Psoas muscle (tissue), 8 donors: ENCODE measurements around the gene PDLIM3. TPM values are rescaled to one million over a fixed set of nuclear protein-coding genes. Genes with fewer than 3 reads are reported as not detected.
A peak's percentile ranks its signal among the peaks of the same experiment; 100 is the strongest.
"Not testable (repeated sequence)": the region's sequence is repeated elsewhere in the genome, so short reads cannot be mapped to it uniquely, and the experiment has no call there.

Experiments used
- ATAC-seq, 4 donors: fragments of 200-7000 bp; cut with Tn5 transposase; one replicate each; pipeline ENCODE4 v1.9.1; 2020; ENCODE audit warnings: moderate library complexity in 3 of 4, mild to moderate bottlenecking in 2 of 4
- DNase-seq, 2 donors: peaks; one replicate each; pipeline ENCODE4 v3.0.0-alpha.2; 2020
- H3K27ac ChIP-seq: fragments of 200-600 bp; one replicate; pipeline ENCODE4 v1.8.0; 2022
- H3K27me3 ChIP-seq, 3 donors: fragments of 200-600 bp in 1 of 3; one replicate each; pipeline versions ENCODE4 v1.6.1 to v1.8.0; 2013 to 2022; ENCODE audit warnings: low read length in 2 of 3, mild to moderate bottlenecking in 2 of 3, moderate library complexity in 1 of 3; ENCODE audit not compliant: insufficient read depth in 3 of 3
- H3K36me3 ChIP-seq, 2 donors: fragments of 200-600 bp in 1 of 2; one replicate each; pipeline versions ENCODE4 v1.6.1 to v1.8.0; 2013 to 2022; ENCODE audit warnings: low read depth in 1 of 2, mild to moderate bottlenecking in 1 of 2, moderate library complexity in 1 of 2; ENCODE audit not compliant: insufficient read depth in 1 of 2
- H3K4me1 ChIP-seq: fragments of 200-600 bp; one replicate; pipeline ENCODE4 v1.8.0; 2022
- H3K4me3 ChIP-seq: fragments of 200-600 bp; one replicate; pipeline ENCODE4 v1.8.0; 2022; ENCODE audit warnings: mild to moderate bottlenecking
- H3K9me3 ChIP-seq: fragments of 200-600 bp; one replicate; pipeline ENCODE4 v1.8.0; 2022
- WGBS, 3 donors: extraction: QIAGEN DNeasy Blood & Tissue Kit; methylation state at CpG; one replicate each; pipeline versions ENCODE4 v1.1.6 to v1.1.7; 2013; 5-methylcytosine and 5-hydroxymethylcytosine counted together
- intact Hi-C, 2 donors: fragments of 100-400 bp; cut with DNase I; formaldehyde crosslinking; loops; one replicate each; pipeline versions ENCODE4 v1.11.0 to v1.14.2; 2022
- polyA plus RNA-seq, 3 donors: library from polyadenylated mRNA; stranded (reverse); fragments of 200-250 nt; gene quantifications; one replicate each; pipeline ENCODE4 v1.2.3, GENCODE V29; 2013
- total RNA-seq, 4 donors: library from RNA; stranded (reverse); fragmentation: NEBNext Ultra II Directional in 2 of 4; extraction: Animal tissue kit (Norgen Biotek cat#: 25700) in 2 of 4; gene quantifications; one replicate each; pipeline versions ENCODE4 v1.2.1 to v1.2.4, GENCODE V29; 2021 to 2023
- TF ChIP-seq, protein P1 (sequence below): fragments of 200-600 bp; IDR thresholded peaks from one replicate; pipeline ENCODE4 v1.8.0; 2022; ENCODE audit warnings: antibody characterized with exemption
- donor health status: healthy with polysubstance abuse.
- donor health status: DM: no; HTN: no; CAD: no; lungs with moderate emphysema.
- donor health status: Bipolar disorder and iron deficiency.
- donor health status: healthy.
- donor health status: DM: yes; HTN: yes; CAD: no.
- donor health status: DM: no; HTN: no; CAD: no.
- donor health status: DM: no; HTN: no; CAD: no.
- donor health status: DM: yes; HTN: yes; CAD: no.

Gene PDLIM3
- total and polyA plus RNA-seq, 7 donors: 703 to 5,341 (median 2,718) TPM

DNA sequence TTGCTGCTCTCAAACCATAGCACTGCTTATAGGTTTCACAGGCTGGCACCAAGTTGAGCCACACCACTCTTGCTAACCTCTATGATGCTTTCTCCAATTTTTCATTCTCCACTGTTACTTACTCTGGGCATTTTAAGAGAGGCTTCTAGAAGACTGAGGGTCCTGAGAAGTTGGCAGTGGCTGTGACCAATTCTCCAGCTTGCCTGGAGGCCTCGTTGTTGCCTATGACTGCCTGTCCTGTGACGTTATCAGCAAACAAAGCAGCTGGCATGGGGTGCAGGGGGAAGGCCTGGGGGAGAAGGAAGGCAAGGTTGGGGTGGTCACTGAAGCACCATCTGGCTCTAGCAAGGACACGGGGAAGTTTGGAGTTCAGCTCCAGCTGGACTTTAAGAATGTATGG is 30.4 kb upstream of the PDLIM3 start:
- WGBS, 3 donors: 43 to 76% (median 61%) methylated on average over 3 of the region's 3 CpGs
- no peak for ATAC-seq
- Histone ChIP-seq H3K4me1 (peaks cover 41% of the 10 kb centered on the region), H3K9me3 (no peaks in the 10 kb centered on the region), H3K4me3 (no peak overlapping the region), H3K36me3 (no peaks in the 10 kb centered on the region), H3K27me3 (no peaks in the 10 kb centered on the region), H3K27ac (peak overlapping the region; percentile 97)
- no peak for DNase-seq
- TF ChIP-seq, protein P1, sequence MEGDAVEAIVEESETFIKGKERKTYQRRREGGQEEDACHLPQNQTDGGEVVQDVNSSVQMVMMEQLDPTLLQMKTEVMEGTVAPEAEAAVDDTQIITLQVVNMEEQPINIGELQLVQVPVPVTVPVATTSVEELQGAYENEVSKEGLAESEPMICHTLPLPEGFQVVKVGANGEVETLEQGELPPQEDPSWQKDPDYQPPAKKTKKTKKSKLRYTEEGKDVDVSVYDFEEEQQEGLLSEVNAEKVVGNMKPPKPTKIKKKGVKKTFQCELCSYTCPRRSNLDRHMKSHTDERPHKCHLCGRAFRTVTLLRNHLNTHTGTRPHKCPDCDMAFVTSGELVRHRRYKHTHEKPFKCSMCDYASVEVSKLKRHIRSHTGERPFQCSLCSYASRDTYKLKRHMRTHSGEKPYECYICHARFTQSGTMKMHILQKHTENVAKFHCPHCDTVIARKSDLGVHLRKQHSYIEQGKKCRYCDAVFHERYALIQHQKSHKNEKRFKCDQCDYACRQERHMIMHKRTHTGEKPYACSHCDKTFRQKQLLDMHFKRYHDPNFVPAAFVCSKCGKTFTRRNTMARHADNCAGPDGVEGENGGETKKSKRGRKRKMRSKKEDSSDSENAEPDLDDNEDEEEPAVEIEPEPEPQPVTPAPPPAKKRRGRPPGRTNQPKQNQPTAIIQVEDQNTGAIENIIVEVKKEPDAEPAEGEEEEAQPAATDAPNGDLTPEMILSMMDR: no peak
- intact Hi-C loops: no loop called here

GRCh38 chr4:185564349-185564748 is 29.0 kb upstream of the PDLIM3 start:
- DNase-seq: no peak
- Histone ChIP-seq H3K4me1 (peaks cover 37% of the 10 kb centered on the region), H3K27ac (no peak overlapping the region), H3K9me3 (no peaks in the 10 kb centered on the region), H3K27me3 (no peaks in the 10 kb centered on the region), H3K4me3 (no peak overlapping the region), H3K36me3 (no peaks in the 10 kb centered on the region)
- WGBS, 3 donors: 87 to 94% (median 91%) methylated on average over 3 of the region's 3 CpGs
- TF ChIP-seq, protein P1: no peak
- no peak for ATAC-seq
- intact Hi-C loops: no loop called here

- no peak overlapping the region for H3K27ac ChIP-seq
- no peaks in the 10 kb centered on the region for H3K9me3 ChIP-seq
- H3K4me1 ChIP-seq: peaks cover 23% of the 10 kb centered on the region
Measured at GRCh38 chr4:185562531-185562930, 27.2 kb upstream of the PDLIM3 start.

GRCh38 chr4:185560316-185560715 is 25.0 kb upstream of the PDLIM3 start:
- Histone ChIP-seq H3K4me1 (peaks cover 9% of the 10 kb centered on the region), H3K4me3 (peak overlapping the region; percentile 35), H3K36me3 (no peaks in the 10 kb centered on the region), H3K9me3 (no peaks in the 10 kb centered on the region), H3K27ac (peak overlapping the region; percentile 83), H3K27me3 (no peaks in the 10 kb centered on the region)
- no peak for DNase-seq
- intact Hi-C loops: no loop called here
- TF ChIP-seq, protein P1: no peak
- WGBS, 3 donors: 96 to 97% (median 97%) methylated on average over 5 of the region's 5 CpGs
- peak; percentile 9 to 48 (median 26) for ATAC-seq

More at GRCh38 chr4:185562531-185562930, 27.2 kb upstream of the PDLIM3 start:
- DNase-seq (no peak), ATAC-seq (no peak)
- WGBS, 3 donors: 79 to 91% (median 82%) methylated on average over 3 of the region's 3 CpGs
- no peaks in the 10 kb centered on the region for H3K27me3 ChIP-seq
- intact Hi-C loops: no loop called here
- TF ChIP-seq, protein P1: no peak
- H3K4me3 ChIP-seq: no peak overlapping the region
- H3K36me3 ChIP-seq: no peaks in the 10 kb centered on the region

- WGBS, 3 donors: 19 to 57% (median 25%) methylated on average over 4 of the region's 4 CpGs
- TF ChIP-seq, protein P1: no peak
- DNase-seq (peak; percentile 32 to 64), ATAC-seq (peak; percentile 76 to 94 (median 84))
- peaks cover 9% of the 10 kb centered on the region for H3K4me1 ChIP-seq
- H3K4me3 ChIP-seq: peak overlapping the region; percentile 35
- H3K36me3 ChIP-seq: no peaks in the 10 kb centered on the region
- intact Hi-C loops: no loop called here
- peak overlapping the region; percentile 83 for H3K27ac ChIP-seq
- no peaks in the 10 kb centered on the region for H3K27me3 ChIP-seq
- H3K9me3 ChIP-seq: no peaks in the 10 kb centered on the region
Measured at GRCh38 chr4:185559915-185560281, 24.6 kb upstream of the PDLIM3 start.

- H3K4me1 ChIP-seq, H3K4me3 ChIP-seq, DNase-seq, H3K27me3 ChIP-seq, H3K9me3 ChIP-seq, intact Hi-C loops, H3K36me3 ChIP-seq: not testable (repeated sequence)
- 62 to 65% (median 62%) methylated on average over 8 of the region's 8 CpGs for WGBS, 3 donors
- ATAC-seq: peak; percentile 30 to 42 (median 34)
- peak overlapping the region; percentile 83 for H3K27ac ChIP-seq
Measured at GRCh38 chr4:185559251-185559914, 24.1 kb upstream of the PDLIM3 start.
